SK-N-SH (cell line): ENCODE measurements around the gene OSBP.

Experiments
- CTCF ChIP-seq: fragments of 200-600 bp; sonication (generic); IDR thresholded peaks from 2 replicates; pipeline ENCODE4 v1.6.1; 2017; ENCODE audit warnings: antibody characterized with exemption, mild to moderate bottlenecking, moderate library complexity
- EP300 ChIP-seq, 2 experiments: IDR thresholded peaks; 2 replicates each; pipeline versions ENCODE4 v1.4.0 to v1.6.1; 2012; ENCODE audit warnings: borderline replicate concordance in 1 of 2, low read depth in 1 of 2, low read length in 1 of 2
- MEF2A ChIP-seq: IDR thresholded peaks from 2 replicates; pipeline ENCODE4 v1.4.0; 2012; ENCODE audit warnings: low read depth, borderline replicate concordance

- no peak for TF ChIP-seq CTCF
- TF ChIP-seq EP300 (IDR thresholded peaks at IDR 0.05; ENCODE audit: borderline replicate concordance in 1 of 2, low read depth in 1 of 2, low read length in 1 of 2), result no peak
- no peak for TF ChIP-seq MEF2A
These were observed 41.1 kb downstream of the OSBP start for GRCh38 chr11:59574467-59574866.
